Kidney (tissue), 14 donors: ENCODE data around the gene FAM227B. TPM values are rescaled to one million over a fixed set of nuclear protein-coding genes. Genes with fewer than 3 reads are reported as not detected.

Experiments used
- DNase-seq, 5 donors: peaks; one replicate each; pipeline ENCODE4 v3.0.0-alpha.2; 2013 to 2020
- FAIRE-seq: peaks from 2 replicates; lab custom pipeline; 2012; peaks lifted over from hg19 to GRCh38; lab: Jason Lieb, UNC
- H3K27ac ChIP-seq, 2 donors: one replicate each; pipeline ENCODE4 v1.7.0; 2013; ENCODE audit warnings: low read depth in 2 of 2, low read length in 2 of 2, inconsistent platforms in 1 of 2
- H3K27me3 ChIP-seq: one replicate; pipeline ENCODE4 v1.7.1; 2013; ENCODE audit warnings: low read length, inconsistent platforms; ENCODE audit not compliant: control insufficient read depth, insufficient read depth
- H3K36me3 ChIP-seq, 3 donors: one replicate each; pipeline versions ENCODE4 v1.7.0 to v1.7.1; 2013; ENCODE audit warnings: low read length in 3 of 3, control low read depth in 1 of 3, inconsistent platforms in 1 of 3; ENCODE audit not compliant: insufficient read depth in 3 of 3, control insufficient read depth in 2 of 3
- H3K4me1 ChIP-seq, 3 donors: one replicate each; pipeline versions ENCODE4 v1.7.0 to v1.7.1; 2013; ENCODE audit warnings: low read length in 3 of 3, inconsistent platforms in 1 of 3, low read depth in 1 of 3; ENCODE audit not compliant: control insufficient read depth in 2 of 3, insufficient read depth in 2 of 3
- H3K4me3 ChIP-seq, 3 donors: one replicate each; pipeline versions ENCODE4 v1.7.0 to v1.8.1; 2013; ENCODE audit warnings: low read length in 3 of 3, control low read depth in 1 of 3, inconsistent platforms in 1 of 3
- H3K9ac ChIP-seq, 3 donors: one replicate each; pipeline versions ENCODE4 v1.7.0 to v1.7.1; 2013; ENCODE audit warnings: low read length in 3 of 3, control low read depth in 1 of 3, inconsistent platforms in 1 of 3
- H3K9me3 ChIP-seq, 3 donors: one replicate each; pipeline versions ENCODE4 v1.7.0 to v1.7.1; 2013; ENCODE audit warnings: low read length in 3 of 3, control low read depth in 1 of 3, inconsistent platforms in 1 of 3; ENCODE audit not compliant: control insufficient read depth in 2 of 3, insufficient read depth in 1 of 3
- CTCF ChIP-seq: IDR thresholded peaks from 3 replicates; pipeline ENCODE4 v1.5.1; 2012; ENCODE audit warnings: mild to moderate bottlenecking, moderate library complexity, borderline replicate concordance; ENCODE audit not compliant: insufficient read depth; ENCODE audit errors: extremely low read depth
- intact Hi-C: fragments of 100-400 bp; cut with DNase I; formaldehyde crosslinking; loops from one replicate; pipeline ENCODE4 v1.11.1; 2022
- polyA plus RNA-seq: library from polyadenylated mRNA; stranded (reverse); fragments of 350-450 nt; fragmentation: Illumina TruSeq; extraction: RNeasy Lipid Tissue Mini Kit (QIAGEN cat#74804); gene quantifications from one replicate; pipeline ENCODE4 v1.2.3, GENCODE V29; 2014; ENCODE audit warnings: low read depth, low replicate concordance; ENCODE audit not compliant: insufficient read depth
- total RNA-seq: library from RNA; stranded (reverse); fragmentation: NEBNext Ultra II Directional; extraction: Animal tissue kit (Norgen Biotek cat#: 25700); gene quantifications from one replicate; pipeline ENCODE4 v1.2.1, GENCODE V29; 2021
- donor health status: control.
- donor health status: control.
- donor health status: control.
- donor health status: control.
- donor health status: control.
- donor health status: DM: yes; HTN: yes; CAD: no.
- donor health status: Normal renal cell carcinoma (clear cell type).

Gene FAM227B
- total and polyA plus RNA-seq, 2 donors from 2014 or later, result 11.7 to 12.2 TPM

- Histone ChIP-seq H3K27ac (no peak overlapping the region), H3K9ac (no peak overlapping the region), H3K9me3 (peaks cover 0 to 5% (median 0%) of the 10 kb centered on the region in 3 donors), H3K27me3 (no peaks in the 10 kb centered on the region), H3K36me3 (no peaks in the 10 kb centered on the region), H3K4me1 (no peaks in the 10 kb centered on the region), H3K4me3 (no peak overlapping the region)
- DNase-seq (no peak), FAIRE-seq (peak; percentile 72)
- intact Hi-C loops, result no loop called here
- no peak for TF ChIP-seq CTCF
These were observed 10.3 kb downstream of the FAM227B start for GRCh38 chr15:49610157-49610918.

GRCh38 chr15:49606594-49606993 is 14.0 kb downstream of the FAM227B start:
- peaks cover 0 to 14% (median 0%) of the 10 kb centered on the region in 3 donors for H3K9me3 ChIP-seq
- no peaks in the 10 kb centered on the region for H3K36me3 ChIP-seq
- no peak overlapping the region for H3K9ac ChIP-seq
- no peak for FAIRE-seq
- no peaks in the 10 kb centered on the region for H3K4me1 ChIP-seq
- intact Hi-C loops, result no loop called here
- no peak overlapping the region for H3K27ac ChIP-seq
- H3K27me3 ChIP-seq, result no peaks in the 10 kb centered on the region
- DNase-seq, result no peak
- no peak overlapping the region for H3K4me3 ChIP-seq
- TF ChIP-seq CTCF, result no peak

- H3K27me3 ChIP-seq, result no peaks in the 10 kb centered on the region
- no peaks in the 10 kb centered on the region for H3K4me1 ChIP-seq
- H3K4me3 ChIP-seq, result no peak overlapping the region
- DNase-seq, result peak in 1 of 5 donors; percentile 22
- no peak for TF ChIP-seq CTCF
- no peak overlapping the region for H3K9ac ChIP-seq
- no peak for FAIRE-seq
- H3K36me3 ChIP-seq, result no peaks in the 10 kb centered on the region
- H3K27ac ChIP-seq, result no peak overlapping the region
- H3K9me3 ChIP-seq, result peaks cover 0 to 16% (median 0%) of the 10 kb centered on the region in 3 donors
- intact Hi-C loops, result no loop called here
These were observed 15.0 kb downstream of the FAM227B start for GRCh38 chr15:49605588-49605987.
